Hepatocyte (in vitro differentiated cells): ENCODE measurements around the gene S100A4.

Experiments used
- CTCF ChIP-seq: fragments of 200-600 bp; sonication (generic); IDR thresholded peaks from 2 replicates; pipeline ENCODE4 v1.5.1; 2016; ENCODE audit warnings: antibody characterized with exemption, mild to moderate bottlenecking; ENCODE audit not compliant: poor library complexity
- EZH2 ChIP-seq: fragments of 200-600 bp; sonication (generic); IDR thresholded peaks from 2 replicates; pipeline ENCODE4 v1.6.1; 2016; ENCODE audit warnings: antibody characterized with exemption, mild to moderate bottlenecking, borderline replicate concordance
- EZH2phosphoT487 ChIP-seq: fragments of 200-600 bp; sonication (generic); IDR thresholded peaks from one replicate; pipeline ENCODE4 v1.6.1; 2018; ENCODE audit warnings: antibody characterized with exemption, mild to moderate bottlenecking, low read depth, moderate library complexity; ENCODE audit not compliant: unreplicated experiment, severe bottlenecking

DNA sequence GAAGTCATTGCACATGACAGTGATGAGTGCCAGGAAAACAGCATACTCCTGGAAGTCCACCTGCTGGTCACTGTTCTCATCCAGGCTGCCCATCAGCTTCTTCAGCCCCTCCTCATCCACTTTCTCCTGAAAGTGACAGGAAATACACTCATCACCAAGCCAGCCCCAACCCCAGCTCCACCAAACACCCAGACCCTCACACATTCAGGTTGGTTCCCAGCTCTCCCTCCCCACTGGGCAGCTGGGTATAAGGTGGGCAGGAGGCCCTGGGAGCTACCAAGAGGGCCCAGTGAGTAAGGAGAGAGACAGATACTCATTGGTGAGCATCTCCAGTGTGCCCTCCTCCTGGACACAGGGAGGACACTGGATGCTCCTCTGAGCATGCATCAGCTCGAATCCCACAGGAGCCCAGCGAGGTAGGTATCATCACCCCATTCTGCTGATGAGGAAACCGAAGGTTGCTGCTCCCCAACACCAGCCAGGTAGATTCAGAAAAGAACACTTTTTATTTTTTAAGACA is 15.9 kb upstream of the S100A4 start:
- TF ChIP-seq CTCF (no peak), EZH2 (no peak), EZH2phosphoT487 (no peak)
